Breast epithelium (tissue), 4 donors: ENCODE data around the gene CACNA2D2. TPM values are rescaled to one million over a fixed set of nuclear protein-coding genes. Genes with fewer than 3 reads are reported as not detected.

Source experiments
- DNase-seq, 2 donors: peaks; one replicate each; pipeline ENCODE4 v3.0.0-alpha.2; 2019; ENCODE audit warnings: low spot score in 2 of 2
- H3K27ac ChIP-seq, 2 donors: fragments of 200-600 bp; sonication (generic) in 1 of 2; one replicate each; pipeline ENCODE4 v1.5.1; 2016 to 2019; ENCODE audit warnings: mild to moderate bottlenecking in 1 of 2
- H3K27me3 ChIP-seq, 2 donors: fragments of 200-600 bp; sonication (generic) in 1 of 2; one replicate each; pipeline versions ENCODE4 v1.5.1 to v1.6.0; 2017 to 2019; ENCODE audit warnings: control low read depth in 1 of 2, mild to moderate bottlenecking in 1 of 2
- H3K36me3 ChIP-seq: fragments of 200-600 bp; one replicate; pipeline ENCODE4 v1.5.1; 2019
- H3K4me1 ChIP-seq, 2 donors: fragments of 200-600 bp; sonication (generic); one replicate each; pipeline ENCODE4 v1.5.1; 2016 to 2019; ENCODE audit warnings: control low read depth in 1 of 2
- H3K4me3 ChIP-seq, 3 donors: fragments of 200-600 bp; sonication (generic); 1 replicate in 2 of 3; 2 replicates in 1 of 3; pipeline ENCODE4 v1.5.1; 2016 to 2019; ENCODE audit warnings: mild to moderate bottlenecking in 3 of 3, moderate library complexity in 2 of 3
- H3K9me3 ChIP-seq, 2 donors: fragments of 200-600 bp; sonication (generic) in 1 of 2; one replicate each; pipeline ENCODE4 v1.5.1; 2016 to 2019; ENCODE audit warnings: control low read depth in 1 of 2
- POLR2A ChIP-seq: fragments of 450-650 bp; IDR thresholded peaks from one replicate; pipeline ENCODE4 v1.6.1; 2016; ENCODE audit warnings: antibody characterized with exemption, mild to moderate bottlenecking, moderate library complexity
- POLR2AphosphoS5 ChIP-seq, 3 donors: sonication (generic); formaldehyde crosslinking; IDR thresholded peaks; one replicate each; pipeline ENCODE4 v1.6.1; 2017; ENCODE audit warnings: antibody characterized with exemption in 3 of 3
- intact Hi-C: fragments of 100-400 bp; cut with DNase I; formaldehyde crosslinking; loops from one replicate; pipeline ENCODE4 v1.15.1; 2023; ENCODE audit warnings: low total_unique reads
- total RNA-seq, 3 donors: library from RNA; depleted of rRNA; stranded (reverse); fragments of >200 nt; gene quantifications; one replicate each; pipeline ENCODE4 v1.1.0, GENCODE V29; 2016
- TF ChIP-seq, protein P1 (sequence below), 3 donors: fragments of 450-650 bp; IDR thresholded peaks; one replicate each; pipeline ENCODE4 v1.5.1; 2016 to 2017; ENCODE audit warnings: antibody characterized with exemption in 3 of 3, mild to moderate bottlenecking in 3 of 3, moderate library complexity in 3 of 3

CACNA2D2 gene
- total RNA-seq: 1 to 10 TPM in 2 of 3 donors, under 1 TPM in 1; 0.80 to 2.0 (median 1.5) TPM

DNA sequence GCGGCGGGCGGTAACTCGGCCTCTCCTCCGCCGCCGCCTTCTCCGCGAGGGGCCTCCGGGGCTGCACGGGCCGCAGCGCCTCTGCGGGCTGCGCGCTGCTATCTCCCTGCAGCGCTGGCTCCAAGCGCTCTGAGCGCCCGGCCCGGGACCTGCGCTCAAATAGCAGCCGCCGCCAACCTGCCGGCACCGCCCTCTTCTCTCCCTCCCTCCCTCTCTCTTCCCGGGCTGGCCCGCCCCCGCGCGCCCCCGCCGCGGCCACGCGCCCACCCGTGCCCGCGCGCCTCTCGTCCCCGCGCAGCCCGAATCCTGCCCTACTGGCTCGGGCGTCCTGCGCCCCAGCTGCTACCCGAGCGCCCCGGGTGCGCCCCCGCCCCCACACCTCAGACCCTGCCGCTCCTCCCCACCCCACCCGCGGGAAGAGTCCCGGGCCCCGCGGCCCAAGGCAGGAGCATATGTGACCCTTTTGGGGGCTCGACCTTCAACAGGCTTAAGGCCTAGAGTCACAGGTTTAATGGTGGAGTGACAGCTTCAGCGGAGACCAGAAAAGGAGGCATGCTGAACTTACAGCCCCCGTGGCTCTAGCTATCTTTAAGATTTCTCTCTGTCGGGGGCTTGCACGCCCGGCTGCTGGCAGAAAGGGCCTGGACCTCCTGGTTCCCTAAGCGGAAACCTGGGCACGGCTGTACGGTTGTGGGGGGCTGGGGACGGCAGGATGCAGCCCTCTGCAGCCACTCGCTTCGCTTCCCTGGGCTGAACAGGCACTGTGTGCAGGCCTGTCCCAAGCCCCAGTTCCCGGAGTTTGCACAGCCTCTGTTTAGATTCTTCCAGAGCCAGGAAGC, at the start of gene CACNA2D2:
Gene CACNA2D2, minus strand, starts transcription at position 131 of the 839 bp plus-strand sequence. CDS start 211 bp downstream, outside the sequence.
- peak within 1 kb of the TSS; percentile 43 to 86 (median 64) for H3K4me3 ChIP-seq
- peak within 1 kb of the TSS; percentile 48 to 72 for H3K27ac ChIP-seq
- peaks cover 4 to 7% of the 10 kb centered on the region in 2 donors for H3K4me1 ChIP-seq
- H3K36me3 ChIP-seq: no peaks in the 10 kb centered on the region
- intact Hi-C loops: no loop called here
- peak; percentile 49 to 73 for DNase-seq
- H3K9me3 ChIP-seq: no peaks in the 10 kb centered on the region
- no peaks in the 10 kb centered on the region for H3K27me3 ChIP-seq
- TF ChIP-seq POLR2A: no peak
- TF ChIP-seq, protein P1, sequence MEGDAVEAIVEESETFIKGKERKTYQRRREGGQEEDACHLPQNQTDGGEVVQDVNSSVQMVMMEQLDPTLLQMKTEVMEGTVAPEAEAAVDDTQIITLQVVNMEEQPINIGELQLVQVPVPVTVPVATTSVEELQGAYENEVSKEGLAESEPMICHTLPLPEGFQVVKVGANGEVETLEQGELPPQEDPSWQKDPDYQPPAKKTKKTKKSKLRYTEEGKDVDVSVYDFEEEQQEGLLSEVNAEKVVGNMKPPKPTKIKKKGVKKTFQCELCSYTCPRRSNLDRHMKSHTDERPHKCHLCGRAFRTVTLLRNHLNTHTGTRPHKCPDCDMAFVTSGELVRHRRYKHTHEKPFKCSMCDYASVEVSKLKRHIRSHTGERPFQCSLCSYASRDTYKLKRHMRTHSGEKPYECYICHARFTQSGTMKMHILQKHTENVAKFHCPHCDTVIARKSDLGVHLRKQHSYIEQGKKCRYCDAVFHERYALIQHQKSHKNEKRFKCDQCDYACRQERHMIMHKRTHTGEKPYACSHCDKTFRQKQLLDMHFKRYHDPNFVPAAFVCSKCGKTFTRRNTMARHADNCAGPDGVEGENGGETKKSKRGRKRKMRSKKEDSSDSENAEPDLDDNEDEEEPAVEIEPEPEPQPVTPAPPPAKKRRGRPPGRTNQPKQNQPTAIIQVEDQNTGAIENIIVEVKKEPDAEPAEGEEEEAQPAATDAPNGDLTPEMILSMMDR (IDR thresholded peaks at IDR 0.05): no peak
- no peak for TF ChIP-seq POLR2AphosphoS5 (IDR thresholded peaks at IDR 0.05)

DNA sequence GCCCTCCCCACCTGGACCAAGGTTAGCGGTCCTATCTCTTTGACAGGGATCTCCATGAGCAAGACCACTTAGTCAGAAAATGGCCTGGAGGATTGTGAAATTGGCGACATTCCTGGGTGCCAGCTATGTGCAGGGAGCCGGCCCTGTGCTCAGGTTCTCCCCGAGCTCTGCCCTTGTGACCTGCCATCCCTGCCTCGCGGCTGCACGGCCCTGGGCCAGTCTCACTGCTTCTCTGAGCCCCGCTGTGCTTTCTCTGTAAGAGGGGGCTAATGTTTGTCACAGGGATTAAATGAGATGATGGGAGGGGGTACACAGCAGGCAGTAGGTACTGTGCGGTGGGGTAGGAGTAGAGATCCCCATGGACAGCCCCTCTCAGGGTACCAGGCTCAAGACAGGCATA, 49.2 kb upstream of the CACNA2D2 start:
- no peak for DNase-seq
- Histone ChIP-seq H3K36me3 (no peaks in the 10 kb centered on the region), H3K27me3 (no peaks in the 10 kb centered on the region), H3K9me3 (no peaks in the 10 kb centered on the region), H3K4me1 (no peaks in the 10 kb centered on the region), H3K27ac (no peak overlapping the region), H3K4me3 (no peak overlapping the region)
- TF ChIP-seq POLR2A: no peak
- no peak for TF ChIP-seq POLR2AphosphoS5 (IDR thresholded peaks at IDR 0.05)
- TF ChIP-seq, protein P1 (IDR thresholded peaks at IDR 0.05): no peak
- intact Hi-C loops: no loop called here

DNA sequence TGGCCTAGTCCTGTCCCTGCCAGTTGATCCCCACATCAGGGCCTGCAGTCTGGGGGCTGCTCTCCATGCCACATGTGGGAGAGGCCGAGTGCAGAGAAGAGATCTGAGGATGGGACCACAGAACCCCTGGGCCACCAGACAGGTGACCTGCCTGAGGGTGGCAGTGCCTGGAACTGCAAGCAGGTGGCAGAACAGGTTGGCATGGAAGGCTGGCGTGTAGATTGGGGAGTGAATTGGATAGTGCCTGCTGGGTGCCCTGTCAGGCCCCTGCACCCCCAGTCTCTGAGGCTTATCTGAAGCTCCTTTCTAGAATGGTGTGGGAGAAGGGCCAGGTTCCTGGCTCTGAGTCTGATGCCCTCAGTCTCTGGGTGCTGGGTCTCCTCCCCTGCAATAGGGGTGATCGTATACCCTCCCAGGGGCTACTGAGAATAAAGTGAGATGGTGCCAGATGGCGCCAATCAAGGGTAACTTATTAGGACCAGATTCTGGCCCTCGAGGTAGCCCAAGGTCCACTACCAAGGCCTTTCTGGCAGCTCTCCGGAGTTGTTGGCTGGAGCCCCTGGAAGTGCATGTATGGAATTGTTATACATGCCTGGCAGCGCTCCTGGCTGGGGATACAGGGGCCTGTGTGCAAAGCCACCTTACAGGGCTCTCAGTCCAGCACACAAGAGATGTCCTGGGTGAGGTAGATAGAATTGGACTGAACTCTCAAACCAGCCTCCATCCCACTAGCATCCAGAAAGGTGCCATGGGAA, 48.4 kb upstream of the CACNA2D2 start:
- Histone ChIP-seq H3K9me3 (no peaks in the 10 kb centered on the region), H3K4me1 (no peaks in the 10 kb centered on the region), H3K27ac (no peak overlapping the region), H3K27me3 (no peaks in the 10 kb centered on the region), H3K4me3 (no peak overlapping the region), H3K36me3 (no peaks in the 10 kb centered on the region)
- intact Hi-C loops: no loop called here
- no peak for DNase-seq
- no peak for TF ChIP-seq POLR2A
- TF ChIP-seq, protein P1 (IDR thresholded peaks at IDR 0.05): peak in 1 of 3 donors; percentile 9

DNA sequence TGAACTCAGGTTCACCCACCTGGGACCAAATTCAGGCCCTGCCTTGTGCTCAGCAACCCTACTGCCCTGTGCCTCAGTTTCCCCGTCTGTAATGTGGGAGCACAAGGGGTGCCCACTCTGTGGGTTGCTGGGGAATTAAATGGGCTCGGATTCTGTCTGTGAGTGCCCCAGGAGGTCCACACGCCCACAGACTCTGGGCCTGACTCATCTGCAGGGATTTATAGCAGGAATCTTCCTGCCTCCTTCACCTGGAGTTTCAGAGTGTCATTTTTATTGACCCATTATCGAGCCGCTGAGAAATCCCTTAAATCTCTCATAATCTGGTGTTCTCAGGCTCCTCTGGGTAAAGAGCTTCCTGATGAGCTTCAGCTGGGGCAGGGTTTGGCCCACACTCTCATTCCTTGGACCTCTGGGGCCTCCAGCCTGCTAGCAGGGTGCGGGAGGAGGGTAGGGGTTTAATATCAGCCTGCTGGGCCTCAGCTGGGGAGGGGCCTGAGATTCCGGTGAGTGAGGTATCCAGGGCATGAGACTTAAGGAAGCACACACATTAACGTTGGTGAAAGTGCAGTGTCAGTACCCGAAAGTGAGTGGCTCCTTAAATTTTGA, 47.7 kb upstream of the CACNA2D2 start:
- Histone ChIP-seq H3K36me3 (no peaks in the 10 kb centered on the region), H3K4me1 (no peaks in the 10 kb centered on the region), H3K9me3 (no peaks in the 10 kb centered on the region), H3K27ac (no peak overlapping the region), H3K27me3 (no peaks in the 10 kb centered on the region), H3K4me3 (no peak overlapping the region)
- no peak for DNase-seq
- intact Hi-C loops: no loop called here
- no peak for TF ChIP-seq POLR2AphosphoS5 (IDR thresholded peaks at IDR 0.05)
- TF ChIP-seq POLR2A: no peak
- TF ChIP-seq, protein P1 (IDR thresholded peaks at IDR 0.05): no peak
